KMS-11 (cell line): Measurements from ENCODE around the gene BTBD16.

Experiments used
- H2AFZ ChIP-seq: fragments of 200-600 bp; sonication (generic); 2 replicates; pipeline ENCODE4 v1.6.1; 2016; ENCODE audit warnings: antibody characterized with exemption, mixed run types, low read depth
- H3K27ac ChIP-seq: fragments of 200-600 bp; sonication (generic); 2 replicates; pipeline ENCODE4 v1.6.1; 2016; ENCODE audit warnings: mild to moderate bottlenecking, mixed run types
- H3K27me3 ChIP-seq: fragments of 200-600 bp; sonication (generic); 2 replicates; pipeline ENCODE4 v1.6.1; 2017; ENCODE audit warnings: mild to moderate bottlenecking, low read depth, mixed run types, moderate library complexity; ENCODE audit not compliant: insufficient read depth
- H3K36me3 ChIP-seq: fragments of 200-600 bp; sonication (generic); 2 replicates; pipeline ENCODE4 v1.6.1; 2017; ENCODE audit warnings: mild to moderate bottlenecking, mixed run types; ENCODE audit not compliant: insufficient read depth
- H3K4me1 ChIP-seq: fragments of 200-600 bp; sonication (generic); 2 replicates; pipeline ENCODE4 v1.6.1; 2016; ENCODE audit warnings: mild to moderate bottlenecking, low read depth, mixed run types; ENCODE audit not compliant: poor library complexity, severe bottlenecking
- H3K4me2 ChIP-seq: fragments of 200-600 bp; sonication (generic); 2 replicates; pipeline ENCODE4 v1.7.0; 2016; ENCODE audit warnings: mild to moderate bottlenecking, mixed run types
- H3K4me3 ChIP-seq: fragments of 200-600 bp; sonication (generic); IDR thresholded peaks from 2 replicates; pipeline ENCODE4 v1.6.1; 2017; ENCODE audit warnings: low read depth, low read length, mixed read lengths; ENCODE audit not compliant: insufficient read depth
- H3K79me2 ChIP-seq: fragments of 200-600 bp; sonication (generic); 2 replicates; pipeline ENCODE4 v1.6.1; 2016; ENCODE audit warnings: low read depth, mixed run types; ENCODE audit not compliant: insufficient read depth
- H3K9ac ChIP-seq: fragments of 200-600 bp; sonication (generic); 2 replicates; pipeline ENCODE4 v1.6.1; 2016; ENCODE audit warnings: mild to moderate bottlenecking, mixed run types
- H4K20me1 ChIP-seq: fragments of 200-600 bp; sonication (generic); 2 replicates; pipeline ENCODE4 v1.6.1; 2016; ENCODE audit warnings: mild to moderate bottlenecking, mixed run types; ENCODE audit not compliant: insufficient read depth
- CTCF ChIP-seq: fragments of 200-600 bp; sonication (generic); conservative IDR thresholded peaks from 2 replicates; pipeline ENCODE4 v1.6.1; 2017; ENCODE audit warnings: low read depth, mild to moderate bottlenecking, antibody characterized with exemption, low read length, moderate library complexity, mixed read lengths

The BTBD16 gene

DNA sequence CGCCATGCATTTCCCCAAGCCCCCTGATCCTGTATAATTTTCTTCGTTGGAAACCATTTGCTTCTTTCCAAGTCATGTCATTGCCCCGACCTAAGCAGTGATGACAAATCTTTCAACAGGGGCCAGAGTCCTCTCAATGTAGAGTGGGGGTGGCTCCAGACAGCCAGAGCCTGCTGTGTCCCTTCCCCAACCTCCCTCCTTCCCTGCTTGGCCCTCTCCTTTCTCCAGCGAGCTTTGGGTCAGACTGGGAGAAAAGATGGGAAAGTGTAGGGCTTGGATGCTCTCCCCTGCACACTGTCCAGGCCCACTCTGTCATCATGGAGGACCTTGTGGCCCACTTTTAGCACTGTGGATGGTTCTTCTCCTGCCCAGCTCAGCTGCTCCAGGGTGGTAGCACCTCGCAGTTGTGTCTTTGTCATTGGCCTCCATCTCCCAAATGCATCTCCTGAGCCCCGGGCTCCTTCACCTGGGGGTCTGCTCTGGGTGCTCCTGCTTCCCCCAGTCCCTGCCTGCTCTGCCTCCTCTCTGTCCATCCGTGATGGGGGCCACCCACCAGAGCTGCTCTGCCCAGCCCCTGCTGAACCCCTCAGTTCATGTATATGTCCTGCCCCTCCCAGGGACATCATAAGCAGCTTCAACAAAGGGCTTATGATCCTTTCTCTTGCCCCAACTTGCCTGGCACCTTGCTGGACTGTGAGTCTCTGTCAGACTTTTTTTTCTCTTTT, 37.5 kb downstream of the BTBD16 start:
- no peak overlapping the region for H3K9ac ChIP-seq
- no peak overlapping the region for H2AFZ ChIP-seq
- no peaks in the 10 kb centered on the region for H3K79me2 ChIP-seq
- H4K20me1 ChIP-seq, result no peaks in the 10 kb centered on the region
- no peaks in the 10 kb centered on the region for H3K27me3 ChIP-seq
- H3K4me1 ChIP-seq, result no peaks in the 10 kb centered on the region
- no peak overlapping the region for H3K4me3 ChIP-seq
- TF ChIP-seq CTCF, result no peak
- H3K27ac ChIP-seq, result no peak overlapping the region
- no peak overlapping the region for H3K4me2 ChIP-seq
- H3K36me3 ChIP-seq, result no peaks in the 10 kb centered on the region

DNA sequence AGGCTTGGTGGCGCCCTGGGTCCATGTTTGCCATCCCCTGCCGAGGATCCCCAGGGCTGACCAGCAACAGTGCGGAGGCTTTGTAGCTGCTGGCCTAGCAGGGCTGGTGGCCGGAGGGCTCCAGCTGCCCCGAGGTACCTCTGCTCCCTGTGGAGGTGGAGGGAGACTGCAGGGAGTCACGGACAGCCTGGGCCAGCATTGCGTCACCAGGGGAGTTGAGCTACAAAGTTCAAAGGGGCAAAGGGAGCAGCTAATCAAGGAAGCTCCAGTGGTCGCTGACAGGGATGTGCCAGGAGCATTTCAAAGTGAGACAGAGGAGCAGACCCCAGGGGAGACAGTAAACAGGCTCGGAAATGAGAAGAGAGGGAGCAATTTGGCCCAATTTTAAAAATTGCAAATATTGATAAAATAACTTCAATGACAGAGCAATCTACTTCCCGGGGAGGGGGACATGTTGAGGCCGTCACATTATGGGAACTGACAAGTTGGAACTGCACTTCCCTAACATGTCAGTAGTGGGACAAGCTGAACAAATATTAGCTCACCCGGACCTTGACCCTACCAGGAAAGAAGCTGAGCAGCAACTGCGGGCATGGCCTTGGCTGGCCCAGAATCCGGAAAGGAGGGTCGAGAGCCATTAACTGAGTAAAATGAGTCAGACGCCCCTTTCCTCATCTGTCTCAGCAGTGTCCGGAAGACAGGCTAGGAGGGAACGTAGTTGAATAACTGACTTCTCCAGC, 39.4 kb downstream of the BTBD16 start:
- H3K4me2 ChIP-seq, result no peak overlapping the region
- H2AFZ ChIP-seq, result no peak overlapping the region

DNA sequence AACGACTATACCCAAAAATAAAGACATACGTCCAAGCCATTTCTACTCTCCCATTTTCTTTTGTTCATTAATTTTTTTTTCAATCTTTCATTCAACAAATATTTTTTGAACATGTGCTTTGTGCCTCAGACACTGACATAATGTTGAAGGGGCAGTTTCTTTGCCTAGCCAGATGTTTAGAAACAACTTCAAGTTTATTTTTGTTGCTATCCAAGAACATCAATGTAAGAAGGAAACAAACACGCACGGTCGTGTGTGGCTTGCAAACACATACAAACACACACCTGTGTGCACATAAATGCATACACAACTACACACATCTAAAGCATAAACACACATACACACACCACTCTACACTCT, 39.9 kb downstream of the BTBD16 start:
- Histone ChIP-seq H3K4me2 (no peak overlapping the region), H2AFZ (no peak overlapping the region), H3K27me3 (no peaks in the 10 kb centered on the region), H3K4me3 (no peak overlapping the region), H3K4me1 (no peaks in the 10 kb centered on the region), H3K36me3 (no peaks in the 10 kb centered on the region), H3K79me2 (no peaks in the 10 kb centered on the region), H3K9ac (no peak overlapping the region), H4K20me1 (no peaks in the 10 kb centered on the region), H3K27ac (no peak overlapping the region)
- no peak for TF ChIP-seq CTCF

More for the DNA sequence above, 39.4 kb downstream of the BTBD16 start:
- Histone ChIP-seq H4K20me1 (no peaks in the 10 kb centered on the region), H3K4me1 (no peaks in the 10 kb centered on the region), H3K9ac (no peak overlapping the region), H3K4me3 (no peak overlapping the region), H3K27me3 (no peaks in the 10 kb centered on the region), H3K36me3 (no peaks in the 10 kb centered on the region), H3K27ac (no peak overlapping the region), H3K79me2 (no peaks in the 10 kb centered on the region)
- no peak for TF ChIP-seq CTCF

DNA sequence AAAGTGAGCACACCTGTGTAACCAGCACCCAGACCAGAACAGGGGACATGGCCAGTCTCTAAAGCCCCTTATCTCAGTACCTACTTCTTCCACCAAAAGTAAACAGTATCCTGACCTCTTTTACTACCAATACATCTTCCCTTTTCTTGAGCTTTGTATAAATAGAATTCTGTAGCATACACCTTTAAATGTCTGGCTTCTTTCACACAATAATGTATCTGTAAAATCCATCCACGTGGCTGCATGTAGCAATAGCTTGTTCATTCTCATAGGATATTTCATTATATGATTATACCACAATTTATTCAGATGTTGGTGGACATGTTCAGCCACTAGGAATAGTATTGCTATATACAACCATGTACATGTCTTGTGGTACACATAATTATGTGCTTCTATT, 40.6 kb downstream of the BTBD16 start:
- Histone ChIP-seq H3K9ac (no peak overlapping the region), H3K27me3 (no peaks in the 10 kb centered on the region), H4K20me1 (no peaks in the 10 kb centered on the region), H3K4me1 (no peaks in the 10 kb centered on the region), H2AFZ (no peak overlapping the region), H3K4me2 (no peak overlapping the region), H3K27ac (no peak overlapping the region), H3K4me3 (no peak overlapping the region), H3K79me2 (no peaks in the 10 kb centered on the region), H3K36me3 (no peaks in the 10 kb centered on the region)
- no peak for TF ChIP-seq CTCF
